GM19240 (cell line): ENCODE data around the gene CD180.

ENCODE experiments used
- DNase-seq: peaks from one replicate; pipeline ENCODE4 v3.0.0; 2011; ENCODE audit warnings: low spot score; ENCODE audit not compliant: insufficient read length

CD180 gene

DNA sequence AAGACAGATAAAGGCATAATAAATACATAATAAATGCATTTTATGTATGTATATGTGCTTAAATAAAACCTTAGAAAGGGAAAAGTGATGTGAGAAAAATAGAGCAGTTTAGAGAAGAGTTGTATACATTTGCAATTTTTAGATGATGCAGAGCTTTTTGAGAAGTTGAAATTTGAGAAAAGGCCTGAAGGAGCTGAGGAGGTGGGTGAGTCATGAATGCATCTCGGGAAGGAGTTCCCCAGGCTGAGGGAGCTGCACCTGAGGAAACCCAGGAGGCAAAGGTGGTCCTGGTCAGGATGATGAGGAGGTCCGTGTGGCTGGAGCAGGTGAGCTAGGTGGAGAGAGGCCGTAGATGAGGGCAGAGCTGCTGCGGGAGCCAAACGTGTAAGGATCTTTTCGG lies 17.4 kb upstream of the CD180 start:
- DNase-seq = no peak

DNA sequence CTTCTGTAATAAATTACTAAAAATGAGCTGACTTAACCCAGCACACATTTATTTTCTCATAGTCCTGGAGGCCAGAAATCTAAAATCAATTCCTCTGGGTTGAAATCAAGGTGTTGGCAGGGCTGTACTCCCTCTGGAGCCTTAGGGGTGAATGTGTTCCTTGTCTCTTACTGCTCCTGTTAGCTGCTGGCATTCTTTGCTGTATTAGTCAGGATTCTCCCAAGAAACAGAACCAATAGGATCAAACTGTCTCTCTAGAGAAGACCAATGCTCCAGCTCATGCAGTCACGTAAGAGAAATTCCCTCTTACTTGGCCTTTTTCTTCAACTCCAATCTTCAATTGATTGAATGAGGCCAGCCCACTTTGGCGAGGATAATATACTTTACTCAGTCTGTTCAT lies 15.3 kb upstream of the CD180 start:
- no peak for DNase-seq

DNA sequence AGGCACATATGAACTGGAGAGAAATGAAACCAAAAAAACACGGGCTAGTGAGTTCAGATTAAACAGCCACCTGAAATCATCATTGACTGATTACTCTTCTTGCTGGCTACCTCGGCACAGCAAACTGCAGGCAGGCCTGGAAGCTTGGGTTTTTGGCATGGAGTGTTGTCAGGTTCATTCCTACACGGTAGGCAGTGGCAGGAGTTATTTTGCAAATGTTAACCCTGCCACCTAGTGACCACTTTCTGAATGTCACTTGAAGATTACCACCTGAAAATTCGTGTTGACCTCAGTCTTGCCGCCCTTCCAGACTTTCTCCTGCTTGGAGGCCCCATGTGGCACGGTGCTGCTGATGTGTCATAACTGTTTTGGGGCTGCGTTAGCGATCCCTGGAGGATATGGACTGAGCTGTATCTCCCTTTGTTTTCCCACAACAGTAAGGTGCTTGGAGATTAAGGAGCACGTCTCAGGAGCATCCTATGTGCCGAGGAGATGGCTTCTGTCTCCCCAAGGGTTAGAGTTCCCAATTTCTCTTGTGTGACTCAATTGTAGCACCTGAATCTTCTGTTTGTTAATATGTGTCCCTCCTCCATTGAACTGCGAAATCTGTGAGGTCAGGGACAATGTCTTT lies 12.7 kb upstream of the CD180 start:
- DNase-seq = no peak

DNA sequence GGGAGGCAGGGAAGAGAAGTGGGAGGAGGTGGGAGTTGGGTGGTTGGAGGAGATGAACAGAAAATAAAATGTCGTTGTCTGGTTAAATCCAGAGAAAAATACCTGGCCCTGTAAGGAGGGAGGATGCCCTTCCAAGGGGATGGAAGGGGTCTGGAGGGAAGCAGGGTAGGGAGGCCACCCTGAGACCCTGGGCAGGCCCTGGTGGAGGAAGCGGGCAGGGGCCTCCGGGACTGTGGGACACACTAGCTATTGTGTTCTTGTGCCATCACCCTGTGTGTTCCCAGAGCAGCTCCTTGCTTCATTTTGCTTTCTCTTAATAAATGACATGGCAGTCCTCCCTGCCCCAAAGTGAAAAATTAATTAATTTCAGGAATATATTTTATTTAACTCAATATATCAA lies 11.8 kb upstream of the CD180 start:
- DNase-seq = no peak

DNA sequence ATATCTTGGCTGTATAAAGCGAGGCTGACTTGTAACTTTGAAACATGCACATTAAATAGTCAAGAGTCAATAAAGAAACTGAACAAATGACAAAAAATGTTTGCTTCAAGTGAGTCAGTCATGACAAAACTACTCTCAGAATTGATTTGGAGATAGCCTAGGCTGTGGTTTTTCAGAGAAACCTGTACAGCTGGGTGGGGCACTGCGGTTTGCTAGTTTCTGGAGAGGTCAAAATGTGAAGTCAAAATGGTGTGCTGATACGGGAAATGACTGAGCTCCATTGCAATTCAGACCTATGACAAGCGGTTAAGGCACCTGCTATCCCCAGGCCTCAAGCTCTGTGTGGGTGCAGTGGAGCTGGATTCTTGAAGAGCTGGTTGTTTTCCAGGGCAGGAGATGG lies 10.3 kb upstream of the CD180 start:
- peak; percentile 61 for DNase-seq

DNA sequence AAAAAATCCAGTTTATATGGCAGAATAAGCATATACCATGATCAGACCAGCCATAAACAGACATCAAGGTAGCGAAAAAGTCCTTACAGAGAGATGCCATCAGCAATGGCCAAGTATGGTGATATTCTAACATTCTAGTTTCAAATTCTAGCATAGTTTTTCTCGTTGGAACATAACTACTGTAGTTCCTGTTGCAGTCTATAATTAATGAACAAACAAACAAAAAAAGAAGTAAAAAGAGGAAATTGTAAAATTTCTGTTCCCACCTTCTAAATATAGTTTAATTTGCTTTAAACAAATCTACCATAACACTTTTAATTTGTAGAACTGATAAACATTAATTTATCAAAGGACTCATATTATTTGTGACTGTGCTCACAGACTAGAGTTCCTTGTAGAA lies 9.9 kb upstream of the CD180 start:
- DNase-seq = no peak

DNA sequence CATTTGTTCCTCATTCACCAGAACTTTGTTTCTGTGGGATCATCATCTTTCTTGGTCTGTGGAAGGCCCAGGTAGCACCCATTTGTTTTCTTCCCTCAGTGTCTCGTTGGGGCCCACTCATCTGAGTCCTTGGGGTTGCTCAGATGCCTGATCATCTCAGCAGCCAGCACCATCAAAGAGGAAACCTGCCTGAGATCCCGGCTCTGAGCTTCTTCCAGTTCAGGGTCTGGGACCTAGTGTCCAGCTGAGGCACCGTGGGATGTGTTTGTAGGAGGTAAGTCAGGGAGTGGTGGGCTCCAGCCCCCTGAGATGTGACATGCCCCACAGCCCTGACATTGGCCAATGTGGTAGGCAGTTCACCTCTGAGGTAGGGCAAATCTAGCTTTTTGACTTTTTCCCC lies 9.4 kb upstream of the CD180 start:
- no peak for DNase-seq

DNA sequence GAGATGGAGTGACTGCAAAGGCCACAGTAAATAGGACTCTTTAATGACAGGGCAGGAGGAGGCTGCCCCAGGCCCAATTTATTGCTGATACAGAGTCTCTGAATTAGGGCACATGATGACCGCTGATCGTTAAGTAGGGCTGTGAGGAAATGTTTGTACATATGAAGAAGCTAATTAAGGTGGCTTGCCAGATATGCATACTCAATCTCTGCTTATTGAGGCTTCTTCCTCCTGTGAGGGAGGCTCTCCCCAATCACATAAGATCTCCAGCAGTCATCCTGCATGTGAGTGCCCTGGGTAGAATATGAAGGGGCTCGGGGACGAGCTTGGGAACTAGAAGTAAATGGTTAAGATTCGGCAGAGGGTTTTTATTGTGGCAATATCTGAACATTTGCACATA lies 8.2 kb upstream of the CD180 start:
- no peak for DNase-seq

DNA sequence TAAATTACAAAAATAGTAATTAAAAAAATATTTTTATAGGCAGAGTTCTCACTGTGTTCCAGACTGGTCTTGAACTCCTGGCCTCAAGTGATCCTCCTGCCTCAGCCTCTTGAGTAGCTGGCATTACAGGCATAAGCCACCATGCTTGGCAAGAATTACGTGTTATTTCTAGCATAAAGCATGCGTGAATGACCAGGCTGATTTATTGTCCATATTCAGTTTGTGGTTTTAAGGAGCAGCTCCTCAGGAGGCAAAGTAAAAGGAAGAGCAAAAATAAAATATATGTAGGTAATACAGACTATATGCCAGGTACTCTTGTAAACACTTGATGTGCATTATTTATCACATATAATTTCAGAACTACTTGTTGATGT lies 7.1 kb upstream of the CD180 start:
- DNase-seq = no peak

DNA sequence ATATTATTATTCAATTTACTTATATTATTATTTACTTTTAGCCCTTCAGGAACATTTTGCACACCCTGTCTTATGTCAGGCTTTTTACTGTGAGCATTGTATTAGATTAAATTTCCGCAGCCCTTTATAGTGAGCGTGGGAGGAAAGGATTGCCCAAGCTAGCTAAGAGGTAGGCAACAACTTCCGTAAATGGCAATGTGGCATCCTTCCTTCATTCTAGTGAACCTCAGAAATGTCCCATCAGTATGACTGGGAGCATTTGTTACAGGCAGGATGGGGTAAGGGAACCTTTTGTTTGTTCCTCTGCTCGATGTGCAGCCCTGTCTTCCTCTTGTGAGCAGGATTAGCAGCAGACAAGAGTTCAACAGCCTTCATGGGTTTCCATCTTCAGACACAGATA lies 6.2 kb upstream of the CD180 start:
- DNase-seq = no peak

DNA sequence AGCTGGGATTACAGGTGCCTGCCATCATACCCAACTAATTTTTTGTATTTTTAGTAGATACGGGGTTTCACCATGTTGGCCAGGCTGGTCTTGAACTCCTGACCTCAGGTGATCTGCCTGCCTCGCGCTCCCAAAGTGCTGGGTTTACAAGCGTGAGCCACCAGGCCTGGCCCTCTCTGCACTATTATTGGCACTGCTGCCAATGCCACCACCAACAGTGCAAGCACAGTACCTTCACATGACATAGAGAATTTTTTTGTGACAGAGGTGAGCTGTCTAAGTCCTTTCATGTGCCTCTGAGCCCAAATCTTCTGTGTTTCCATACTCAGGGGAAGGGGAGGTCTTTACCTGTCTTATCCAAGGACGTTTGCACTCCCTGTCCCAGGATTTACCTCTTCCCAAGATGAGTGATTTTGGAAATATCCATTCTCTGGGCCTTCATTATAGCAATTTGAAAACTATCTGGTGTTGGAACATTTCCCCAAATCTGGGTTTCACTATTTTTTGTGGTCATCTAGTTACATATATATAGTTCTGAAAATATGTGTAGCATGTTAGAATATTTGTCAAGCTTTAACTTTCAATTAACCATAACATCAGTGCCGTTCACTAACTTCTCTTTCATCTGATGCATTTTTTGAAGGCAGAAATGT lies 5.4 kb upstream of the CD180 start:
- no peak for DNase-seq

DNA sequence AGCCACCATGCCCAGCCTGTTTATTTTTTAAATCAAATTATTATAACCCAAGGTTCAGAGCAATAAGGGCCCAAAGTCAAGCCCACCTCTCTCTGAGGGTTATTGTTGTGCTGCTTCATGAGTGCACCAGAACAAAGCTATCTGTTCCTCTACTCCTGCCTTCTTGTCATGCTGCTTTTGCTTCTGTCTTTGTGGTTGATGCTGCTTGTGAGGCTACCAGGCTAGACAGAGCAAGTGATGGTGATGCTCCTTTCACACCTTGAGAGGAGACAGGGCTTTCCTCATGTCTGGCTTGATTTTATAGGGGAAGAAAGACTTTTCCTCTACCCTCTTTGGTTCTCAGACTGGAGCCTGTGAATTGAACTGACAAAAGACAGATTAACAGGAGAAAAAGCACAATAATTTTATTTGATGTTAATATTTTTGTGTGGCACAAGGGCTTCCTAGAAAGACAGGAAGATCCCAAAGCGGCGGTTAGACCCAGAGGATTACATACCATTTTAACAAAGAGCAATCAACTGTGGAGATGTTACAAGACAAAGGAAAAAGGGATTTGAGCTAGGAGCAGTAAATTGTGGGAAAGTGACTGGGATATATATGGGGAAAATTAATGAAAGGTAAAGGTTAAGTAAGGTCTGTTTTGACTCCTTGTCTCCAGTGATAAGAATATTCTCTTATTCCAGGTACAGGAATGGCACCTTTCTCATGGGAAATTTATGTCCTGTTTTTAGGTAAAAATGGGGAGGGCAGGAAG lies 4.4 kb upstream of the CD180 start:
- DNase-seq = no peak

DNA sequence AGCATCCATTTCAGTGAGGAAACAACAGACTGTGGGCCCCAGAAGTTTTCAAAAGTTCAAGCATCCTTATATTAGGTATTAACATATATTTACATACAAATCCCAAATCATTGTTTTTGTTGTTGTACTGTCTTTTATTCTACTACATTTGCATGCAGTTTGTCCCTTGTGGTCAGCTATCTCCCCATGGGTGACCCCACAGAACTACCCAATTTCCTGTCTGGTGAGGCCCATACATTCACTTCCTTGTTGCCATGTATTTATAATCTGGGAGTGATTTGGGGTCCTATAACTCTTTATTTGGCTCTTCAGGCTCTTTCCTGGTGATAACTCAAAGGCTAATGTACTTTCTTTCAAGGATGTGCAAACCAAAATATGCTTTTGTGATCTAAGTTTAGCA lies 3.3 kb upstream of the CD180 start:
- no peak for DNase-seq

DNA sequence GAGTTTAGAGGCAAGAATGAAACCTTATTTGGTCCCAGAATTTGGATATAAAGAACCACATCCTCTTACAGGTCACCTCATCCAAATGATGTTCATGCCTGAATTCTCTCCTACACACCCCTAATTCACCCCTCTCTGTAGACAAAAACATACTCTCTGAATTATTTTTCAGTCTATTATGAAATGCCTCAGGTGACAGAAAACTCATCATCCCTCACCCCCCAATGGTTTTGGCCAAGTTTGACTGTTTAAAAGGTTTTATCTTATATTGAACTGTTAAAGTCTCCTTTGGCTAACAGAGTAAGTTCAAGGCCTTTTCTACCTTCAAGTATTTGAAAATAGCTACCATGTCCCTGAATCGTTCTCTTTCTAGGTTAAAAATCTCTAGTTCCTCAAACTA lies 2.3 kb upstream of the CD180 start:
- DNase-seq = no peak

DNA sequence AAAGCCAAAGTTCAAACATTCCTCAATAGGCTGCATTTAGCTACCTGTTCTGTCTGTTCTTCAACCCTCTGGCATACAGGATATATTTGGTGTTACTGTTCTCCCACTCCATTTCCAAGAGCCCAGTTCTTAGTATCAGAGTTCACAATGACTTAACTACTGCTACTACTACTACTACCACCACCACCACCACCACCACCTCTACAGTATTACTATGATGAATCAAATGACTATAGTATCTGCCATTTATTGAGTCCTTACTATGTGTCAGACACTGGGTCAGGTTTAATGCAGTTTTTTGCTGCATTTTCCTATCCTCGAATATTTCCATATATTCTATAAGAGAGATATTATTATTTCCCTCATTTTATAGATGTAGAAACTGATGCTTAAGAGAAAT lies 937 bp upstream of the CD180 start:
- no peak for DNase-seq

DNA sequence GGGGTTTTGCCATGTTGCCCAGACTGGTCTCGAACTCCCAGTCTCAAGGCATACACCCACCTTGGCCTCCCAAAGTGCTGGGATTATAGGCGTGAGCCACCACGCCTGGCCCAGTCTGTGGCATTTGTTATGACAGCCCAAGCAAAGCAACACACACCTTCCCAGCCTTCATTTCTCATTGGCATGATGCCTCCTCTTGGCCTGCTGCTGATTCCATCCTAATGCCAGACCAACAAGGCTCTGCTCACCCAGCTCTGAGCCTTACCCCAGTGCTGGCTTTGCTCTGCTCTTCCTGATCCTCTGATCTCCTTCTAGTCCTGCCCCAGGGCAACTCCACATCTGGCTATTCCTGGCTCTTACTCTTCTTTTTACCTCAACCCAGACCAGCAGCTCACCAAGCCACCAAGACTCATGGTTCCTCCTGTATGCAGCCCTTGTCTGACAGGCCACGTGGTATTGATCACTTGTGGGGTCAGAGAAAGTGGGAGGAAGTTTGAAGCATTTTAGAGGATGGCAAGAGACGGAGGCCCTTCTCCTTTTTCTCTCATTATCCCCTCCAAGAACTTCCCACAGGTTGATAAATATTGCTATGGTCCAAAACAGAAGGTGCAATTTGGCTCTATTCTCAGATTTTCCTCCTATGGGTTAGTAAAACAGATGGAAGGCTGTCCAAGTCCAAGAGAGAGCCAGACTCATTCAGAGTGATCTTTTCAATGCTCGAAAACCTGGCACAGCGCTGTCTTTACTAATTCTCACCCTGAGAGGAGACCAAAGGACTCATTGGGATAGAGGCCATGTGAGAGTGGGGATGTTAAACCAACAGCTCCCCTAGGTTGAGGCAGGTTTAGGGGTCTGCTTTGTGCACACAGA lies 958 bp downstream of the CD180 start:
- DNase-seq = no peak

DNA sequence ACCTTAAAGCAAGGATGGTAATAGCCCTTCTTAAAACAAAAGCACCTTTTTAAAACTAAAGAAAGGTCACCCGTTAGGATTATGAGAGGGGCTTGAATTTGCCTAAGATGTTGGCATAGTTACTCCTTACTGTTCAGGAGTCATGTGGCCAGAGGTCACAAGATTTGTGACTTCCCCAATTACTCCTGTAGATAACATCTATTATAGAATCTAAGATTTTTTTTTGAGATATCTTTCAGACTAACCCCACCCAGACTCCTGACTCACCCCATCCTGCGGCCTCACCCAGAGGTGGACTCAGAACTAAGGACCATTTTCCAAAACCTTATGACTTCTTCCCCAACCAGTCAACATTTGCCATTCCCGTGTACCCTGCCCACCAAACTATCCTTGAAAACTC lies 2.4 kb downstream of the CD180 start:
- no peak for DNase-seq

DNA sequence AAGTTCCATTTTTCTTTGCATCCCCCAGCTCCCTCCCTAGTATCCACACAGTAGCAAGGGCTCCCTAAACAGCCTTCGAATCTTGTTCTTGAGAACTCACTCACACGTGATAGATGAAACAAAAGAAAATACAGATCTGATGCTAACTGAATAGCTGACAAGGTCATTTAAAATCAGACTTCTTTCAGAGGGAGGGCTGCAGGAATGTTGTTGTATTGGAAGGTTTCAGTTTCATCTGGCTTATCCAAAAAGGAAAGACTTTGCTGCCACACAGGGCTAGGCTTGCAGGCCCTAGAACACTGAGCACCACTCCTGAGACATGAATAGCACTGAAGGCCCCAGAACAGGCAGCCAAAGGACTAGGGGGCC lies 3.2 kb downstream of the CD180 start:
- no peak for DNase-seq

DNA sequence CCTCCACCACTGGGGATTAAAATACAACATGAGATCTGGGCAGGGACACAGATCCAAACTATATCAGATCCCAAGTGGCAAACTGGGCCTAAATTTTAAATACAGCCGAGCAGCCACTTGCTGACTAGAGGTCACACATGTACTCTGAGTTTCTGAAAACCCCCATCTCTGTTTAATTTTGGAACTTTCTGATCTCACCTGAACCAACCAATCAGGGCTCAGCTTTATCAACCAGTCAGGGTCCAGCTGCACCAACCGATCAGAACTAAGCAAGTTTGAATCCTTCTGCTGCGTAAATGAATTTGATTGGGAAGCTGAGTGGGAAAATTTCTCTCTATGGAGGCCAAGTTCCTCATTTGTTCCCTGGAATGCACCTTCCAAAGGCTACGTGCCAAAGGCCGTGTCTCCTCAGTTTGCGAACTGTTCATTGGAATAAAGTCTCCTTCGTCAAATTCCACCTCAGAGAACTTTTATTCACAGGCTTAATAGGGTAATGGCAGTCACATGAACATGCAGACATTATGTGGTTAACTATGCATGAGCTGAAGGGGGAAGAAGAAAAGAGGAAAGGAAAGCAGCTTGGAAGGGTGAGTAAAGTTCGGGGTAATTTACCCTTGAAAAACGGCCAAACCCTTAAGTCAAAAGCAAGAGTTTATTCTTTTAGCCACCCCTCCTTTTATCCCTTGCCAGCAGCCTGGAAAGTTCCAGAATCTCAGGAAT lies 3.7 kb downstream of the CD180 start:
- DNase-seq = no peak

DNA sequence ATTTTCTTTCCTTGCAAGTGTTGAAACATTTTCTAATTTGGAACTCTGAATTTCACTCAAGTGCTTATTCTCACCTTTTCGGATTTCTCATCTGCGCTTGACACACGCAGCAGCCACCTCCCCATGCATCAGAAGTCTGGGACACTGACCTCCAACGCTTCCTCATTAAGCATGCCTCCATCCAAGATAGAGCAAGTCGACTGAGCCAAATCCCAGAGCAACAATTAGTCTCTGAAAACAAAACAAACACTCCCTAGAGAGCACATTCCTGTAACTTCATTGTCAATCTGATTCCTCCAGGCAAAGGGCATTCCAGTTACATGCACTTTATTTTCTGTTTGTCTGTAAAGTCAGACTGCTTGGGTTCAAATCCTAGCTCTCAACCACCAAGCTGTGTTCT lies 5.7 kb downstream of the CD180 start:
- DNase-seq = no peak

DNA sequence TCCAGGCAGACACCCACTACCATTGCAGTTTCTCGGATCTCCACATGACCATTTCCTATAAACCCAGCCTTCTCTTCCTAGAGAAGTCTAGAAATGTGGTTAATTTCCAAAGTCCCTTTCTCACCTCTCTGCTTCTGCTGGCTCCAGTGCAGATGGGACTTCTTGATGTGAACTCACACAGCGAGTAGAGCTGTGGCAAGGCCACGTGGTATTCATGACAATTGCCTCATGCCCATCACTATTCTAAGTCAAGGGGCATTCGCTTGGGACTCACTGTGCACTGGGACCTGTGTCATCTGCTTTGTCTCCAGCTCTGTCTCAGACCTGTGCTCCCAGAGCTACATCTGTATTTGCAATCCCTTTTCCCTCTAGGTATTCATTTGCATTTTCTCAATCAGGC lies 6.2 kb downstream of the CD180 start:
- DNase-seq = no peak
